IMR-90 (cell line): ENCODE measurements around the gene TXNRD1. TPM values are rescaled to one million over a fixed set of nuclear protein-coding genes. Genes with fewer than 3 reads are reported as not detected.
A peak's percentile ranks its signal among the peaks of the same experiment; 100 is the strongest.

Source experiments
- ATAC-seq: fragments of 200-7000 bp; cut with Tn5 transposase; 2 replicates; pipeline ENCODE4 v1.9.1; 2020; ENCODE audit warnings: low read depth, mild to moderate bottlenecking, moderate library complexity
- BruUV-seq: library from RNA; stranded (reverse); fragments of 400-500 nt; replicated peaks from 2 replicates; lab custom pipeline; 2021; lab: Mats Ljungman, UMichigan
- CTCF ChIA-PET: fragments of 300-600 bp; formaldehyde crosslinking; extraction: SDS; loops from one replicate; lab custom pipeline; 2021; ENCODE audit warnings: antibody characterized with exemption; lab: Yijun Ruan, JAX
- POLR2A ChIA-PET: fragments of 300-600 bp; sonication (Branson Sonifier 250); formaldehyde crosslinking; loops from one replicate; lab custom pipeline; 2022; ENCODE audit warnings: antibody characterized with exemption; ENCODE audit not compliant: unreplicated experiment; lab: Charles Lee
- DNase-seq: peaks from one replicate; pipeline ENCODE4 v3.0.0; 2013
- H2AFZ ChIP-seq: replicated peaks from 2 replicates; pipeline ENCODE3; 2013; ENCODE audit warnings: low read length, mild to moderate bottlenecking; ENCODE audit not compliant: poor library complexity
- H2AK5ac ChIP-seq: 2 replicates; pipeline ENCODE4 v1.6.1; 2013; ENCODE audit warnings: low read depth, low read length, inconsistent platforms
- H2AK9ac ChIP-seq: replicated peaks from 2 replicates; pipeline ENCODE3; 2013; ENCODE audit warnings: mild to moderate bottlenecking, low read depth, low read length, moderate library complexity; ENCODE audit not compliant: poor library complexity
- H2BK120ac ChIP-seq: 2 replicates; pipeline ENCODE4 v1.6.1; 2013; ENCODE audit warnings: low read depth, low read length, inconsistent platforms
- H2BK15ac ChIP-seq: 3 replicates; pipeline ENCODE4 v1.6.1; 2013; ENCODE audit warnings: low read depth, low read length, inconsistent platforms
- H2BK20ac ChIP-seq: 2 replicates; pipeline ENCODE4 v1.6.1; 2013; ENCODE audit warnings: low read depth, mild to moderate bottlenecking, inconsistent platforms, low read length, moderate library complexity
- H2BK5ac ChIP-seq: 2 replicates; pipeline ENCODE4 v1.6.1; 2013; ENCODE audit warnings: mild to moderate bottlenecking, low read depth, low read length, inconsistent platforms; ENCODE audit not compliant: poor library complexity, severe bottlenecking
- H3K14ac ChIP-seq: replicated peaks from 2 replicates; pipeline ENCODE4 v1.6.1; 2013; ENCODE audit warnings: low read depth, low read length, inconsistent platforms
- H3K18ac ChIP-seq: 2 replicates; pipeline ENCODE4 v1.6.1; 2013; ENCODE audit warnings: low read depth, low read length, control low read depth
- H3K23ac ChIP-seq: 2 replicates; pipeline ENCODE4 v1.6.1; 2013; ENCODE audit warnings: low read depth, low read length, inconsistent platforms
- H3K27ac ChIP-seq: 2 replicates; pipeline ENCODE4 v1.5.1; 2013; ENCODE audit warnings: mild to moderate bottlenecking, control low read depth, low read length; ENCODE audit not compliant: insufficient read depth
- H3K27me3 ChIP-seq: 2 replicates; pipeline ENCODE4 v1.6.1; 2013; ENCODE audit warnings: low read length; ENCODE audit not compliant: control insufficient read depth, insufficient read depth
- H3K36me3 ChIP-seq: 2 replicates; pipeline ENCODE4 v1.6.1; 2013; ENCODE audit warnings: low read length, mixed read lengths; ENCODE audit not compliant: control insufficient read depth, insufficient read depth
- H3K4ac ChIP-seq: 2 replicates; pipeline ENCODE4 v1.6.1; 2013; ENCODE audit warnings: low read depth, low read length, inconsistent platforms
- H3K4me1 ChIP-seq: 2 replicates; pipeline ENCODE4 v1.6.1; 2013; ENCODE audit warnings: low read length, mixed read lengths; ENCODE audit not compliant: control insufficient read depth, insufficient read depth
- H3K4me2 ChIP-seq: 2 replicates; pipeline ENCODE4 v1.6.1; 2013; ENCODE audit warnings: low read depth, mild to moderate bottlenecking, control low read depth, low read length, moderate library complexity
- H3K4me3 ChIP-seq: 2 replicates; pipeline ENCODE4 v1.5.1; 2013; ENCODE audit warnings: low read depth, mild to moderate bottlenecking, control low read depth, low read length, moderate library complexity; ENCODE audit not compliant: insufficient read depth
- H3K56ac ChIP-seq: 2 replicates; pipeline ENCODE4 v1.6.1; 2013; ENCODE audit warnings: low read length, inconsistent platforms; ENCODE audit not compliant: insufficient read depth; ENCODE audit errors: extremely low read depth
- H3K79me1 ChIP-seq, 2 experiments: 2 replicates each; pipeline ENCODE4 v1.6.1; 2013; ENCODE audit warnings: low read length in 2 of 2, inconsistent platforms in 1 of 2, low read depth in 1 of 2
- H3K9ac ChIP-seq: 2 replicates; pipeline ENCODE4 v1.6.1; 2013; ENCODE audit warnings: low read depth, low read length, control low read depth
- H3K9me1 ChIP-seq: 2 replicates; pipeline ENCODE4 v1.6.1; 2013; ENCODE audit warnings: low read length, inconsistent platforms; ENCODE audit not compliant: insufficient read depth
- H3K9me3 ChIP-seq: 2 replicates; pipeline ENCODE4 v1.6.1; 2013; ENCODE audit warnings: low read length; ENCODE audit not compliant: control insufficient read depth, insufficient read depth
- H4K20me1 ChIP-seq: 2 replicates; pipeline ENCODE4 v1.6.1; 2013; ENCODE audit warnings: low read length, inconsistent platforms; ENCODE audit not compliant: insufficient read depth
- H4K5ac ChIP-seq: 2 replicates; pipeline ENCODE4 v1.6.1; 2013; ENCODE audit warnings: mild to moderate bottlenecking, low read depth, low read length, control low read depth
- H4K8ac ChIP-seq, 2 experiments: 2 replicates each; pipeline ENCODE4 v1.6.1; 2013; ENCODE audit warnings: low read depth in 2 of 2, low read length in 2 of 2, control low read depth in 1 of 2, inconsistent platforms in 1 of 2
- H4K91ac ChIP-seq: 2 replicates; pipeline ENCODE4 v1.6.1; 2013; ENCODE audit warnings: low read depth, low read length, inconsistent platforms; ENCODE audit not compliant: insufficient read depth
- CEBPB ChIP-seq: IDR thresholded peaks from 2 replicates; pipeline ENCODE4 v1.6.1; 2012; ENCODE audit warnings: low read depth, low read length, improper control_type of control experiment
- CHD1 ChIP-seq: IDR thresholded peaks from 2 replicates; pipeline ENCODE4 v1.6.1; 2012; ENCODE audit warnings: low read depth, low read length, improper control_type of control experiment
- CTCF ChIP-seq: conservative IDR thresholded peaks from 2 replicates; pipeline ENCODE4 v1.5.1; 2012; ENCODE audit warnings: mild to moderate bottlenecking, low read depth, low read length, improper control_type of control experiment
- ELK1 ChIP-seq: fragments of 150-350 bp; IDR thresholded peaks from 2 replicates; pipeline ENCODE4 v1.6.1; 2016; ENCODE audit warnings: low read depth, mild to moderate bottlenecking, low read length, moderate library complexity, borderline replicate concordance
- FOS ChIP-seq: fragments of 150-350 bp; IDR thresholded peaks from 2 replicates; pipeline ENCODE4 v1.6.1; 2016; ENCODE audit warnings: low read depth, low read length
- MAFK ChIP-seq: IDR thresholded peaks from 2 replicates; pipeline ENCODE4 v1.6.1; 2012; ENCODE audit warnings: low read depth, low read length, improper control_type of control experiment
- MXI1 ChIP-seq: IDR thresholded peaks from 2 replicates; pipeline ENCODE4 v1.6.1; 2012; ENCODE audit warnings: low read depth, mild to moderate bottlenecking, low read length, moderate library complexity, borderline replicate concordance
- NFE2L2 ChIP-seq: fragments of 150-350 bp; IDR thresholded peaks from 2 replicates; pipeline ENCODE4 v1.6.1; 2016; ENCODE audit warnings: low read depth, mild to moderate bottlenecking, low read length
- POLR2A ChIP-seq: IDR thresholded peaks from 2 replicates; pipeline ENCODE4 v1.6.1; 2012; ENCODE audit warnings: mild to moderate bottlenecking, low read depth, low read length
- RAD21 ChIP-seq: IDR thresholded peaks from 2 replicates; pipeline ENCODE4 v1.6.1; 2012; ENCODE audit warnings: low read length, improper control_type of control experiment
- RCOR1 ChIP-seq: IDR thresholded peaks from 2 replicates; pipeline ENCODE4 v1.6.1; 2012; ENCODE audit warnings: mild to moderate bottlenecking, low read length, improper control_type of control experiment; ENCODE audit not compliant: insufficient replicate concordance
- RFX5 ChIP-seq: IDR thresholded peaks from 2 replicates; pipeline ENCODE4 v1.8.0; 2012; ENCODE audit warnings: low read depth, mild to moderate bottlenecking, low read length, moderate library complexity
- USF2 ChIP-seq: fragments of 150-350 bp; IDR thresholded peaks from 2 replicates; pipeline ENCODE4 v1.6.1; 2017; ENCODE audit warnings: mild to moderate bottlenecking, antibody characterized with exemption, low read length, low read depth
- WGBS, 2 experiments: methylation state at CpG; one replicate each; pipeline versions ENCODE4 v1.1.5 to v1.1.7; 2013; ENCODE audit warnings: missing lambda C conversion rate in 2 of 2; ENCODE audit not compliant: insufficient read length in 1 of 2; ENCODE audit errors: extremely low coverage in 2 of 2; 5-methylcytosine and 5-hydroxymethylcytosine counted together
- dilution Hi-C: fragments of 300-500 bp; cut with HindIII; formaldehyde crosslinking; loops from one replicate; pipeline ENCODE4 v1.14.3; 2018; ENCODE audit warnings: low sequenced_read_pairs; ENCODE audit not compliant: unreplicated experiment
- in situ Hi-C: fragments of 300-500 bp; cut with MboI; formaldehyde crosslinking; loops from 3 replicates; pipeline ENCODE4 v1.14.3; 2019; ENCODE audit warnings: low sequenced_read_pairs, inconsistent platforms, mixed read lengths
- intact Hi-C: fragments of 100-400 bp; cut with micrococcal nuclease; formaldehyde crosslinking; loops from 2 replicates; pipeline ENCODE4 v1.10.0; 2022
- polyA plus RNA-seq, 3 experiments: library from polyadenylated mRNA; depleted of rRNA; stranded (reverse); fragments of >200 nt; gene quantifications; 2 replicates each; pipeline ENCODE4 v1.2.3, GENCODE V29; 2012; ENCODE audit warnings: low replicate concordance in 1 of 3
- total RNA-seq: library from RNA; depleted of rRNA; stranded (reverse); fragments of >200 nt; gene quantifications from 2 replicates; pipeline ENCODE4 v1.2.3, GENCODE V29; 2012

TXNRD1 gene
- total and polyA plus RNA-seq, 2 of the 4 experiments (the other 2 are of a cell fraction), result 379 to 582 TPM

- Histone ChIP-seq H2AK9ac (no peak overlapping the region), H3K4me1 (peaks cover 7% of the 10 kb centered on the region), H4K8ac (no peak overlapping the region), H4K20me1 (peaks cover 78% of the 10 kb centered on the region), H2BK15ac (no peak overlapping the region), H3K4ac (no peak overlapping the region), H3K23ac (no peak overlapping the region), H2BK20ac (no peak overlapping the region), H3K56ac (no peak overlapping the region), H4K91ac (no peak overlapping the region), H2BK120ac (no peak overlapping the region), H3K9me3 (no peaks in the 10 kb centered on the region), H3K18ac (no peak overlapping the region), H3K4me2 (no peak overlapping the region), H3K79me1 (peaks cover 43 to 68% of the 10 kb centered on the region in 2 experiments), H3K27me3 (no peaks in the 10 kb centered on the region), H3K27ac (no peak overlapping the region), H2BK5ac (no peak overlapping the region), H3K14ac (no peak overlapping the region), H2AK5ac (no peak overlapping the region), H2AFZ (no peak overlapping the region), H4K5ac (no peak overlapping the region), H3K4me3 (no peak overlapping the region), H3K9ac (no peak overlapping the region), H3K36me3 (peaks cover 61% of the 10 kb centered on the region), H3K9me1 (peaks cover 5% of the 10 kb centered on the region)
- ATAC-seq (no peak), DNase-seq (no peak)
- in situ Hi-C loops (no loop called here), intact Hi-C loops (no loop called here), dilution Hi-C loops (no loop called here)
- CTCF ChIA-PET, result no interaction called here
- TSS peak; percentile 88 for BruUV-seq
- POLR2A ChIA-PET, result no interaction called here
- TF ChIP-seq RFX5 (no peak), CTCF (no peak), POLR2A (no peak), CEBPB (no peak), RCOR1 (no peak), USF2 (no peak), RAD21 (no peak), MXI1 (no peak), MAFK (no peak), ELK1 (no peak), FOS (no peak), CHD1 (no peak), NFE2L2 (no peak)
- WGBS, 2 experiments, result no CpG with 5 or more reads among the region's 2 CpGs
Measured at GRCh38 chr12:104348994-104349494, 133.5 kb downstream of the TXNRD1 start.
